Measurements from ENCODE around the gene SCAP.
"Not testable (repeated sequence)": the region's sequence is repeated elsewhere in the genome, so short reads cannot be mapped to it uniquely, and the experiment has no call there.

Gene SCAP

DNA sequence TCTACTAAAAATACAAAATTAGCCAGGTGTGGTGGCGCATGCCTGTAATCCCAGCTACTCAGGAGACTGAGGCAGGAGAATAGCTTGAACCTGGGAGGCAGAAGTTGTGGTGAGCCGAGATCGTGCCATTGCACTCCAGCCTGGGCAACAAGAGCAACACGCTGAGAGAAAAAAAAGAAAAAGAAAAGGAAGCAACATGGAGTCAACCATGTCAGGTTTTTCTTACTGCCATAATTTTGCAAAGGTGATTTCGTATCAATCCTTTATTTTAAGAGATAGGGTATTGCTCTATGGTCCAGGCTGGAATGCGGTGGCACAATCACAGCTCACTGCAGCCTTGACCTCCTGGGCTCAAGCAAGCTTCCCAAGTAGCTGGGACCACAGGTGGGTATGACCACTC is 4.5 kb upstream of the SCAP start:
- DNase-seq: not testable (repeated sequence)

DNA sequence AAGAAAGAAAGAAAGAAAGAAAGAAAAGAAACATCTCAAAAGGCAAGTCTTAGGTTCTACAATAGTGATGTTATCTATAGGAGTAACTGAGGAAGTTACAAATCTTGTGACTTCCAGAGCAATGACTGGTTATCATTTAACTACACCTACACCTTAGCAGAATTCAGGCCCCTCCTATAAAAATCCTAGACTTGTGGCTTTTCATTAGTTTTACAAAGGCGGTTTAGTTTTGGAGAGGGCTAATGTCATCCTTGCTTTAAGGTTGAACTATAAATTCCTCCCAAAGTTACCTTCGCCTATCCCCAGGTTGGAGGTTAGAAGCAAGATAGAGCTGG is 4.1 kb upstream of the SCAP start:
- no peak for DNase-seq

DNA sequence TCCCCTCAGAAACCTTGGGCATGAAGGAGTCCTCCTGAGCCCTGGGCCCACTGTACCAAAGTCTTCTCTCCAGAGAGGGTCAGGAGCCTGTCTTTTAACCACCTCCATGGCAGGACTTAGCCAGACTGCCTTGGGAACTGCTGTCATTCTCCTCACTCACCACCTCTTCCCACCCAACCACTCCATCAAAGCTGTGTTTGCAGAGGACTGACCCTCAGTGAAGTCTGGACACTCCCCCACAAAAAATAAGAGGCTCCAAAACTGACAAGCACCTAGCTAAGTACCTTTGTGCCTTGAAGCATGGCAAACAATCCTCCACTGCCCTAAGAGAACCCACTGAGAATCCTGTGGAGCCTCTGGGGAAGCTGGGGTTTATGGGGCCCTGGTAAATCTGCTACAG is 2.3 kb upstream of the SCAP start:
- DNase-seq: no peak

DNA sequence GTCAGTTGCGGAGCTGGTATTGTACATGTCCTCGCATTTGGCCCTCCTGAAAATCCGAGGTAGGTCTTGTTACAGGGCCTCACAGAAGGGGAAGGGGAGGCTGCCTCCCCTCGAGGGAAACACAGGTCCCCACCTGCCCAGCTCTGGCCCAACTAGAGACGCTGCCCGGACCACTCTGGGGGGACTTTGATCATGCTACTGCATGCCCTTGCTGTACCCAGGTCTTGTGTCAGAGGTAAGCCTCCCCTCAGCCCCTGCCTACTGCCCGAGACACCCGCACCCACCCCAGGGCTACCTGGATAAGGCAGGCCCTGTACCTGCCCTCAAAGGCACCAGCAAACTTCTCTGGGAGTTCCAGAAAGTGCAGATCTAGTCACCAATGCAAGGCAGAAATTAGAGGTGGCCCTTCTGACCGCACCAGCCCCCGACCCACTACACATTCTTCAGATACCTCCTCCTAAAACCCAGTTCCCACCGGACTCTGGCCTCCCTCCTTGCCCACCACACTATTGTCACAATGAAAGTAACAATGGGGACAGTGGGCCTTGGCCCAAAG is 981 bp upstream of the SCAP start:
- no peak for DNase-seq

DNA sequence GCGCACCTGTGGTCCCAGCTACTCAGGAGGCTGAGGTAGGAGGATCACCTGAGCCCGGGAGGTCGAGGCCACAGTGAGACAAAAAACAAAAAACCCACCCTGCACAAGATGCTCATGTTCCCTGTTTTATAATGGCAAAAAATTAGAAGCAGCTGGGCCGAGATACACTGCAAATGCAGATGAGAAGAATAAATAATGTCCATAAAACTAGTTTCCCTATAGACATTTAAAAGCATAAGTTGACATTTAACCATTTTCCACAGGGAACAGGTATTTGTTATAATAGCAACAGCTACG is 537 bp upstream of the SCAP start:
- no peak for DNase-seq

DNA sequence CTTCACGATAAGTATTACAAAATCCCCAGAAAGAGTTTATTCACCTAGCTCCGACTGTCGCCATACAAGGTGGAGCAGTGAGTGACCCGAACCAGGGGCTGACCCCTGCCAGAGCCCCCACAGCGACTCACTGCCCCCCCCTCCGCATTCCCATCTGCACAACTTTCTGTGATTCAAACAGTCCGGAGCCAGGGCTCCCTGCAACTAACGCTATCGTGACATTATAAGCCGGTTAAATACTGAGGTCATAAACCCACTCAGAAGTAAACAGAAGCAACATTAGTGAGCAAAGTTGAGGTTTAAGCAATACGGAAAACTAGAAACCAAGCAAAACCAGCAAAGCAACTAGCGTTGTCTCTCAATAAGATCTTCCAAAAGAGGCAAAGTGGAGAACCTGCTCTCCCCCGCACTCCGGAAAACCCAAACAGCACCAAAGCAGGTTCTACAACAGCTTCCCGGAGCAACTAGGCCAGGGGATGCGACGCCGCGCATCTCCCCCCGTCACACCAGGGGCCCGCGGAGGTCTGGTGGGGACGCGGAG is 642 bp downstream of the SCAP start:
- no peak for DNase-seq

DNA sequence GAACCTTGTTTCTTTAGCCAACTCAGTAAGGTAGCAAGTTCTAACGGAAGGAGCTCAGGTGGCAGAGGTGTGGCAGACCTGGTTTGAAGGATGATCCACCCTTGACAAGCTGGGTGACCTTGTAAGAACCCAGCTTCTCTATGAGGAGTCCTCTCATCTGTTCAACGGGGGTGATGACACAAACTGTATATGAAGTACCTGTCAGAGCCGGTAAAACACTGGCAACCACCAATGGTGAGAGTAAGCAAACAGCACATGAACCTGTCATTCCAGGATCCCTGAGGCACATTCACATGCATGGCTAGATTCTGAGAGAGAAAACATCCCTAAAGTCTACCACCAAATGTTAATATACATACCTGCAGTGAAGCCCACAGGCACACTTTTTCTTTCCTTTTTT is 2.4 kb downstream of the SCAP start:
- no peak for DNase-seq

DNA sequence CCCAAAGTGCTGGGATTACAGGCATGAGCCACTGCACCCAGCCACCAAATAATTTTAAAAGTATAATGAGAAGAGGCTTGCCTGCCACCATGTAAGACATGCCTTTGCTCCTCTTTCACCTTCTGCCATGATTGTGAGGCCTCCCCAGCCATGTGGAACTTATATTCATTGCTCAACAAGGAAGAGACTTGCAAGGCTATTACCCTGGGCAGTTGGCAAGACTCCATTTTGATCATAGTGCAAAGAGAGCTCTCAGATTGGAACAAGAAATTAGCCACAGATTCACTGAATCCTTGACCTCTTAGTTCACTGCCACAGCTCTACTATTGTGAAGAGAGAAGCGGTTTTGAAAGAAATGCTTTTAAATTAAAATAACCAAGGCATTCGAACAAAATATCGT is 6.1 kb downstream of the SCAP start:
- DNase-seq: no peak

DNA sequence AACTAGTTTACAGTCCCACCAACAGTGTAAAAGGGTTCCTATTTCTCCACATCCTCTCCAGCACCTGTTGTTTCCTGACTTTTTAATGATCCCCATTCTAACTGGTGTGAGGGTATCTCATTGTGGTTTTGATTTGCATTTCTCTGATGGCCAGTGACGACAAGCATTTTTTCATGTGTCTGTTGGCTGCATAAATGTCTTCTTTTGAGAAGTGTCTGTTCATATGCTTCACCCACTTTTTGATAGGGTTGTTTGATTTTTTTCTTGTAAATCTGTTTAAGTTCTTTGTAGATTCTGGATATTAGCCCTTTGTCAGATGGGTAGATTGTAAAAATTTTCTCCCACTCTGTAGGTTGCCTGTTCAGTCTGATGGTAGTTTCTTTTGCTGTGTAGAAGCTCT is 7.4 kb downstream of the SCAP start:
- not testable (repeated sequence) for DNase-seq

DNA sequence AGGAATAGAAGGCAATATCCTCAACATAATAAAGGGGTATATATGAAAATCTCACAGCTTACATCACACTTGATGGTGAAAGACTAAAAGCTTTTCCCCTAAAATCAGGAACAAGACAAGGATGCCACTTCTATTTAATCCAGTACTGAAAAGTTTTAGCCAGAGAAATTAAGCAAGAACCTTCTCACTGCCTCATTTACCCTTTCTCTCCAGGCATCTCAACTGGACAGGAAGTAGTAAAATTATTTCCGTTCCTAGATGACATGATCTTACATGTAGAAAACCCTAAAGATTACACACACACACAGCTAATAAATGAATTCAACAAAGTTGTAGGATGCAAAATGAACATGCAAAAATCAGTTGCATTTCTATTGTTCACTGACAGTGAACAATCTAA is 11.2 kb downstream of the SCAP start:
- no peak for DNase-seq

DNA sequence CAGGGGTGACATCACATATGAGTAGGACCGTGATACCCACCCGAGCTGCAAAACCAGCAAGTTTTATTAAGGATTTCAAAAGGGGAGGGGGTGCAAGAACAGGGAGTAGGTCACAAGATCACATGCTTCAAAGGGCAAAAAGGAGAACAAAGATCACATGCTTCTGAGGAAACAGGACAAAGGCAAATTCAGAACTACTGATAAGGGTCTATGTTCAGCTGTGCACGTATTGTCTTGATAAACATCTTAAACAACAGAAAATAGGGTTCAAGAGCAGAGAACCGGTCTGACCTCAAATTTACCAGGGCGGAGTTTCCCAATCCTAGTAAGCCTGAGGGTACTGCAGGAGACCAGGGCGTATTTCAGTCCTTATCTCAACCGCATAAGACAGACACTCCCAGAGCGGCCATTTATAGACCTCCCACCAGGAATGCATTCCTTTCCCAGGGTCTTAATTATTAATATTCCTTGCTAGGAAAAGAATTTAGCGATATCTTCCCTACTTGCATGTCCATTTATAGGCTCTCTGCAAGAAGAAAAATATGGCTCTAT is 16.1 kb downstream of the SCAP start:
- DNase-seq: not testable (repeated sequence)

DNA sequence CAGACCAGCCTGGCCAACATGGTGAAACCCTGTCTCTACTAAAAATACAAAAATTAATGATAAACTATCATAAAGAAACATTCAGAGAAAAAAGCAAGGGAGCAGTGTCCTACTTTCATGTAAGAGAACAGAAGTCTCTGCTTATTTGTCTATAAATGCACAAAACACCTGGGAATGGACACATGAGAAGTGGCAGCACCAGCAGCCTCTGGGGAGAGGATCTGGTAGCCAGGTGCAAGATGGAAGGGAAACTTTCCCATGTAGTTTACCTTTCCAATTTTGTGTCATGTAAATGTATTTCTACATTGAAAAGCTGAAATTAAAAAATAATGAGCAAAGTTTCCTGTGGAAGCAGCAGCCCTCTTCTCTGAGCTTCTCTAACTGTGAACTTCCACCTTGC is 18.8 kb downstream of the SCAP start:
- no peak for DNase-seq

DNA sequence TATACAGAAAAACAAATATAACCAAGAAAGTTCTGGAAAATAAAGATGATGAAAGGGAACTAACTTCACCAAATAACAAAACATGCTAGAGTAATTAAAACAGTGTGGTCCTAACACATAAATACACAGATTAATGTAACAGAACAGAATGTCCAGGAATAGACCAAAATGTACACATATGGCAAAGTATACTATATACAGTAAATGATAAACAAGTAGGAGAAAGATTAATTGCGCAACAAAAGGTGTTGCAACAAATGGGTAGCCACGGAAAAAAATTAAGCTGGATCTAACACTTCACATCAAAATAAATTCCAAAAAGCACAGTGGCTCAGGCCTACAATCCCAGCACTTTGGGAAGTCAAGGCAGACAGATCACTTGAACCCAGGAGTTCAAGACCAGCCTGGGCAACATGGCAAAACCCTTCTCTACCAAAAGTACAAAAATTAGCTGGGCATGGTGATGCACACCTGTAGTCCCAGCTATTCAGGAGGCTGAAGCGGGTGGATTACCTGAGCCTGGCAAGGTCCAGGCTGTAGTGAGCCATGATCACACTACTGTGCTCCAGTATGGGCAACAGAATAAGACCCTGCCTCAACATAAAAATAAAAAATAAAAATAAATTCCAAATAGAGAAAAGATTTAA is 19.8 kb downstream of the SCAP start:
- no peak for DNase-seq

DNA sequence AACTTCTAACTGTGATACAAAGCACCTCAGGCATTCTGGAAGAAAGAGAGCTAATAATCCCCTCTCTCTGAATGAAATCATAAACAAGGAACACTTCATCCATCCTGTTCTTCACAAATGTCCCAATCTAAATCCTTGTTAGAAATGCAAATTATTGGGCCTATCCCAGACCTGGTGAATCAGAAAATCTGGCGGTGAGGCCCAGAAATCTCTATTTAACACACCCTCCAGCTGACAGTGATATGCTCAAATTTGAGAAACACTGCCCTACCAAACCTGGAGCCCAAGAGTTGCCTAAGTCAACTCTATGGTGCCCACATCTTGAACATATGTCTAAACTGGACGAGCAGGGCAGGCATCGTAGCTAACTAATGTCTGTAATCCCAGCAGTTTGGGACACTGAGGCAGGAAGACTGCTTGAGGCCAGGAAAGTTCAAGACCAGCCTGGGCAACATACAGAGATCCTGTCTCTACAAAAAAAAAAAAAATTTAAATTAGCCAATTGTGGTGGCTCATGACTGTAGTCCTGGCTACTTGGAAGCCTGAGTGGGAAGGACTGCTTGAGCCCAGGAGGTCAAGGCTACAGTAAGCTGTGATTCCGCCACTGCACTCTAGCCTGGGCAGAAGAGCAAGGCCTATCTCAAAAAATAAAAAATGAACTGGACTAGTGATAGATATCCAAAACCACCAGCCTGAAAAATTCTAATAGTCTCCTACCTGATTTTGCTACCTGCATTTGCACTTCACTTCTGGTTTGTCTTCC is 23.1 kb downstream of the SCAP start:
- DNase-seq: no peak

DNA sequence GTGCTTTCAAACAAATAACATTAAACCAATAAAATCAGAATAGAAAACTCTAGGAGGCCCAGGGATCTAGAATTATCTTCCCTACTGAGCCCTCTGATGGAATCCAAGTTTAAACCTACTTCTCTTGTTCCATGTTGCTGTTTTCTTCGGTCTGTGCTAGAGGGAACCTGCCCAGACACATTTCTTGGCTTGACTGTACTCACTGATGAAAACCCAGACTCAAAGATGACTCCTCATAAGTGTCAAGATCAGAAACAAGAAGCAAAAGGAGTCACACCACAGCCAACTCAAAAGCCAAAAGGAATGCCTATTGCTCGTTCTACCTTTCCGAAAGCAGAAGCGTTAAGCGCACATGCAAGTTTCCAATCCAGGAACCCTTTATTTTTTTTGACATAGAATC is 31.6 kb downstream of the SCAP start:
- no peak for DNase-seq

DNA sequence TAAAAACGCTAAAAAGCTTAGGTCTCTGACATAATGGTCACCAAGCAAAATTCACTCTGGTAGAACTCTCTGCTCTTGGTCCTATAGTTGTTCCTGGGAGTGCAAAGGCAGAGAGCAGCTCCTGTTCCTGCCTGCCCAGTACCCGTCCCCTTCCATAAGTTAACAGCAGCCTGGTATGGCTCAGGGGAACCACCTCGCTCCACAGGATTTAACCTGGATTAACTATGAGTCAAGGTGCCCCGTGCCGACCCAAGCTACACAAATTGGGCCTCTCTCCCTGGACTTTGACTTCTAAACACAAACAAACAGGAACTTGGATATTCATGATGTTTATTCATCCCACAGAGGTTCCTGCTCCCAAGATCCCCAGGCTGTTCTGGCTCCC is 32.1 kb downstream of the SCAP start:
- DNase-seq: no peak

DNA sequence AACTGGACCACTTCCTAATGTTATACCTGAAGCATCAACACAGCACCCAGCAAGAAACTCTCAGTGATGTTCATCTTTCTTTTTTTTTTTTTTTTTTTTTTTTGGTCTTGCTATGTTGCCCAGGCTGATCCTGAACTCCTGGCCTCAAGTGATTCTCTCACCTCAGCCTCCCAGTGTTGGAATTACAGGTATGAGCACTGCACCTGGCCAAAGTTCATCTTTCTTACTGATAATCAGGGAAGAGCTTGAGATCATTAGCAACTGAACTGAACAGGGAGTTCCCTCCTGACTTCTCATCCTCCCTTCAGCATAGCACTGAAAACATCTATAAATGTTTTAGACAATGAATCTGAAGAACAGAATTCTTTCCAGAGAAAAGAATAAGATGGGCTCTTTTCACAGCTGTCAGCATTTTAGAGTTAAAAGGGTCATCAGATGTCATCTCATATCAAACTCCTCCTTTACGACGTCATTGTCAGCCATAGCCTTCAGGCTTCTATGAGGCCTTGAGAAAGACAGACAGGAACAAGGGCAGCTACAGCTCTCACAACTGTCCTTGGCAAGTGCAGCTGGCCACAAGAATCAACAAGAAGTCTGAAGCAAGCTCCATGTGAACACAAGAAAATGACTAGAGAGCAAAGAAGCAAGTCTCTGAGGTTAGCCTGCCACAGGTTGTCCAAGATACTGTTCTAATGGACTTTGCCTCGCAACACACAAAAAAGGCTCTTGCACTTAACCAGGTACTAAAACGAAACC is 33.8 kb downstream of the SCAP start:
- DNase-seq: no peak

DNA sequence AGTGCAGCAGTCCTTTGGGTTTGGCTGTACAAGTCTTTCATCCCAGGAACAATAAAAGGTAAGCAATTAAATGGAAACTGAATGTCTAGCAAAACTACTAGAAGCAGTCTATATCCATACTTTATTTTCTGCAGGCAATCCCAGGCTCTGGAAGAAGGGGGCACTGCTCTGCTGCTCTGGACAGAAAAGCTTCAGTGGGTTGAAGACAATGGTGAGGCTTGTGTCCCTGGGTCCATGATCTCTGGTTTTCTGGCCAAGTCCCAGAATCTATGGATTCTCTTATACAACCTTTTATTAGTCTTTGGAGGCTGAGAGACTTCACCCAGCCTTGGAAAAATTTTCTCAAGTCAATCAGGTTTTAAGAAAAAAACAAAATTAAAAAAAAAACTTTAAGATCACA is 35.6 kb downstream of the SCAP start:
- DNase-seq: no peak

DNA sequence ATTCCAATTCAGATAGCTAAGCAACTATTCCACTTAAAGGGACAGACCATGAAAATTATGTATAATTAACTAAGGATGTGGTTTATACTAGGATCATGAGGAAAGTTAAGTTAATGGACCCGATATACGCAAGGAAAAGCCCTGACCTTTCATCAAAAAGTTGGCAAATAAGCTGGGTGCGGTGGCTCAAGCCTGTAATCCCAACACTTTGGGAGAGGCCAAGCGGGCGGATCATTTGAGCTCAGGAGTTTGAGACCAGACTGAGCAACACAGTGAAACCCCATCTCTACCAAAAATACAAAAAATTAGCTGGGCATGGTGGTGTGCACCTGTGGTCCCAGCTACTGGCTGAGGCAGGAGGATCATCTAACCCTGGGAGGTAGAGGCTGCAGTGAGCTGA is 39.6 kb downstream of the SCAP start:
- no peak for DNase-seq

DNA sequence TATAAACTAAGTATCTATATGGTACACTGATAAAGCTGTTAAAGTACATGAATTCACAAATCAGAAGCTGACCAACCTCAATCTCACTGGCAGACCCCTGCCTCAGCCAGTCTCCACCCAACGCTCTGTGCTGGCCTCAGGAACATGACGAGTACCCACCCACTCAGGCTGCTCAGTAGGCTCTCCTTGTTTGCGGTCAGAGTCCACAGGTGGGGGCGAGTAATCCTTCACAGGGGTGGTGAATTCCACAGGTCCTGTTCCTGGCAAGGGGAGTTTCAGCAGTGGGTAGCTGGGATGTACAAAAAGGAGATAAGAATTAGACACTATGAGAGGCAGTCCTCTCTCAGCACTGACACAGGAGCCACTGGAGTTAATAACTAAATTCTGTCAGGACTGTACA is 40.9 kb downstream of the SCAP start:
- no peak for DNase-seq

DNA sequence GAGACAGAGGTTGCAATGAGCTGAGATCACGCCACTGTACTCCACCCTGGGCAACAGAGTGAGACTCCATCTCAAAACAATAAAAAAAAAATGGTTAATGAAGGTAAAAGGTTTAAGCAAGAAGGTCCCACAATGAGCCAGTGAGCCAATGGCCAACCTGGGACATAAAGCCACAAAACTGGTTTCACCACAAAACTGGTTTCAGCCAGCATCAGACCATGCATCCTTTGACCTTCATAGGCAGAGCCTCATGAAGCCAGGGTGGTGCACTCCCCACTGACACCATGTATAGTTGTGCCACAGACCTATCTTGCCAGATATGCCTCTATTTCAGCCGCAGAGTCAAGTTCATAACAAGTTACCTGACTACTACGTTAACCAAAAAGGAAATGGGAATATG is 41.9 kb downstream of the SCAP start:
- DNase-seq: no peak

DNA sequence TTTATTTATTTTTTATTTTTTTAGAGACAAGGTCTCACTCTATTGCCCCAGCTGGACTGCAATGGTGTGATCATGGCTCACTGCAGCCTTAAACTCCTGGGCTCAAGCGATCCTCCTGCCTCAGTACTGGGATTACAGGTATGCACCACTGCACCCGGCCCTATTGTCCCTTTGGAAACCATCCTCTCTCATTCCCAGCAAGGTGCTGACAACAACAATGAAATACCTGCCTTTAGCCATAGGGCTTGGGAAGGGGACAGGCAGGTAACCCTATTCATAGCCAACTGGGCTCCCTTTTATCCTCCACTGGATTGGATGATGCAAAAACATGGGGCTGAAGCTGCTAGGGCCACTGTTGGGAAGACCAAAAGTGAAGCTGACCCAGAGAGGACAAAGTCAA is 43.1 kb downstream of the SCAP start:
- no peak for DNase-seq

DNA sequence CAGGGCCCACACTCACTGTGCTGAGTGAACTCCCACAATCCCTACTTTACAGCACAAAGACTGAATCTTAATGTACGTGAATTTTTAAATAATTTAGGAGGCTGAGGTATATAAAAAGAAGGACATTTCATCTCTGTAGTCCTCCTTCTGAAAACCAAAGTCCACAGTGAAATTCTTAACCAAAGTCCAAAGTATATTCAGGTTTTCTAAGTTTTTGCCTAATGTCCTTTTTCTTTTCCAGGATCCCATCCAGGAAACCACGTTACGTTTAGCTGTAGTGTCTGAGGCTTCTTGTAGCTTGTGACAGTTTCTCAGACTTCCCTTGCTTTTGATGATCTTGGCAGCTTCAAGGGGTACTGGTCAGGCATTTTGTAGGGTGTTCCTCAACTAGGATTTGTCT is 44.5 kb downstream of the SCAP start:
- no peak for DNase-seq

DNA sequence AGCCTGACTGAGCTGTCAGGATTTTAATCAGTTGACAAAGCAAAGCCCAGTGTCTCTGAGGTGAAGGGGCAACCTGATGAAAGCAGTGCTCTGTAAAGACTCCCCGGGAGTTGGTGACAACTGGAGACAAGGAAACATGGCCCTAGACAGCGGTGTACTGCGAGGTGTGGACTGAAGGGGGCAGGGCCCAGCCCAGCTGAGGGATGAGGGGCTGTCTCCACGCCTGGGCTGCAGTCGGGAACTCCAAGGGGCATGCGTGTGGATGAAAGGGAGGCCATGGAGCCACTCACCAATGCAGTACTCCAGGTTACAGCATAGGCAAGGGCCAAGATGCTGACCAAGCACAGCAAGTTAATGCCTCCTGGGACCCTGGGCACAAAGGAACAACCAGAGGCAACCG is 45.1 kb downstream of the SCAP start:
- DNase-seq: no peak

Measured in CD4-positive, alpha-beta T cell treated with Interleukin-17A for 4 hours (primary cell).